MM.1S (cell line): Measurements from ENCODE around the gene SORCS2.

Source experiments
- EZH2 ChIP-seq: fragments of 300-600 bp; sonication (generic); optimal IDR thresholded peaks from 2 replicates; pipeline ENCODE3; 2017; ENCODE audit warnings: low read depth, mild to moderate bottlenecking, antibody characterized with exemption, low read length, mixed read lengths
- TF ChIP-seq, protein P1 (sequence below): fragments of 300-600 bp; sonication (generic); IDR thresholded peaks from 2 replicates; pipeline ENCODE4 v1.5.1; 2016; ENCODE audit warnings: antibody characterized with exemption, low read length, mixed read lengths

DNA sequence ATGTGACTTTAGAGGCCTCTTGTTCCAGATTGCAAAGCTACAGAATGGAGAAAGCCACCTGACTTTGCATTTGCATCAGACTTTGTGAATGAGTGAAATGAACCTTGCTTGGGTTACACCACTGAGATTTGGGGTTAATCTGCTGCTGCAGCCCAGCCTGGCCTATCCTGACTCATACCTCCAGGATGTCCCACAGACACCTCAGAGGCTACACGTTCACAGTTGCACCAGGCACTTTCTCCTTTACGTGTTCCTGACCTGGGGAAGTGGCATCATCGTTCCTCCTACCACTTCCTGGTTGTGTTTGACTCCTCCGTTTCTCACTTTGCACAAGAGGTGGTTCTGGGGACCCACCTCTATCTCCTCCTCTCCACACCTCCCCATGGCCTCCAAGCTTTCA lies 9.2 kb upstream of the SORCS2 start:
- TF ChIP-seq, protein P1, sequence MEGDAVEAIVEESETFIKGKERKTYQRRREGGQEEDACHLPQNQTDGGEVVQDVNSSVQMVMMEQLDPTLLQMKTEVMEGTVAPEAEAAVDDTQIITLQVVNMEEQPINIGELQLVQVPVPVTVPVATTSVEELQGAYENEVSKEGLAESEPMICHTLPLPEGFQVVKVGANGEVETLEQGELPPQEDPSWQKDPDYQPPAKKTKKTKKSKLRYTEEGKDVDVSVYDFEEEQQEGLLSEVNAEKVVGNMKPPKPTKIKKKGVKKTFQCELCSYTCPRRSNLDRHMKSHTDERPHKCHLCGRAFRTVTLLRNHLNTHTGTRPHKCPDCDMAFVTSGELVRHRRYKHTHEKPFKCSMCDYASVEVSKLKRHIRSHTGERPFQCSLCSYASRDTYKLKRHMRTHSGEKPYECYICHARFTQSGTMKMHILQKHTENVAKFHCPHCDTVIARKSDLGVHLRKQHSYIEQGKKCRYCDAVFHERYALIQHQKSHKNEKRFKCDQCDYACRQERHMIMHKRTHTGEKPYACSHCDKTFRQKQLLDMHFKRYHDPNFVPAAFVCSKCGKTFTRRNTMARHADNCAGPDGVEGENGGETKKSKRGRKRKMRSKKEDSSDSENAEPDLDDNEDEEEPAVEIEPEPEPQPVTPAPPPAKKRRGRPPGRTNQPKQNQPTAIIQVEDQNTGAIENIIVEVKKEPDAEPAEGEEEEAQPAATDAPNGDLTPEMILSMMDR = no peak
- TF ChIP-seq EZH2 = no peak
